COLO668 (cell line): ENCODE results near the gene PPP1R37.
"Not testable (repeated sequence)": the region's sequence is repeated elsewhere in the genome, so short reads cannot be mapped to it uniquely, and the experiment has no call there.

Experiments
- DNase-seq: peaks from one replicate; lab custom pipeline; 2025; ENCODE audit not compliant: unreplicated experiment; lab: John Stamatoyannopoulos, UW

Gene PPP1R37

GRCh38 chr19:45094707-45095106, 1.7 kb downstream of the PPP1R37 start:
- no peak for DNase-seq

- DNase-seq = no peak
These were observed 2.8 kb downstream of the PPP1R37 start for GRCh38 chr19:45095496-45096413.

- DNase-seq = no peak
These were observed 3.7 kb downstream of the PPP1R37 start for GRCh38 chr19:45096700-45097099.

- DNase-seq = no peak
These were observed 4.4 kb downstream of the PPP1R37 start for GRCh38 chr19:45097450-45097775.

- DNase-seq = peak; percentile 77
These were observed 5.0 kb downstream of the PPP1R37 start for GRCh38 chr19:45097776-45098520.

GRCh38 chr19:45098521-45099466, 5.8 kb downstream of the PPP1R37 start:
- DNase-seq = peak; percentile 48

GRCh38 chr19:45099467-45100191, 6.7 kb downstream of the PPP1R37 start:
- peak; percentile 67 for DNase-seq

- no peak for DNase-seq
These were observed 7.2 kb downstream of the PPP1R37 start for GRCh38 chr19:45100201-45100600.

- no peak for DNase-seq
These were observed 7.9 kb downstream of the PPP1R37 start for GRCh38 chr19:45100846-45101252.

- DNase-seq = no peak
These were observed 8.8 kb downstream of the PPP1R37 start for GRCh38 chr19:45101806-45102205.

GRCh38 chr19:45102481-45102880, 9.5 kb downstream of the PPP1R37 start:
- no peak for DNase-seq

GRCh38 chr19:45103156-45103507, 10.2 kb downstream of the PPP1R37 start:
- peak; percentile 77 for DNase-seq

GRCh38 chr19:45103508-45104319, 10.7 kb downstream of the PPP1R37 start:
- peak; percentile 86 for DNase-seq

- peak; percentile 42 for DNase-seq
These were observed 11.8 kb downstream of the PPP1R37 start for GRCh38 chr19:45104658-45105349.

GRCh38 chr19:45106363-45106762, 13.4 kb downstream of the PPP1R37 start:
- DNase-seq = not testable (repeated sequence)

GRCh38 chr19:45107621-45108150, 14.7 kb downstream of the PPP1R37 start:
- no peak for DNase-seq

GRCh38 chr19:45110851-45111266, 17.9 kb downstream of the PPP1R37 start:
- no peak for DNase-seq

- DNase-seq = peak; percentile 36
These were observed 19.3 kb downstream of the PPP1R37 start for GRCh38 chr19:45112111-45112827.
